GM12891 (cell line): ENCODE results near the gene NRXN2.

Experiments
- POLR2A ChIP-seq: IDR thresholded peaks from 2 replicates; pipeline ENCODE4 v1.6.1; 2011; ENCODE audit warnings: low read depth, low read length, control low read depth
- POLR2AphosphoS5 ChIP-seq: IDR thresholded peaks from 2 replicates; pipeline ENCODE4 v1.6.1; 2011; ENCODE audit warnings: low read depth, low read length, control low read depth
- TAF1 ChIP-seq: IDR thresholded peaks from 2 replicates; pipeline ENCODE4 v1.6.1; 2011; ENCODE audit warnings: low read depth, low read length, control low read depth

DNA sequence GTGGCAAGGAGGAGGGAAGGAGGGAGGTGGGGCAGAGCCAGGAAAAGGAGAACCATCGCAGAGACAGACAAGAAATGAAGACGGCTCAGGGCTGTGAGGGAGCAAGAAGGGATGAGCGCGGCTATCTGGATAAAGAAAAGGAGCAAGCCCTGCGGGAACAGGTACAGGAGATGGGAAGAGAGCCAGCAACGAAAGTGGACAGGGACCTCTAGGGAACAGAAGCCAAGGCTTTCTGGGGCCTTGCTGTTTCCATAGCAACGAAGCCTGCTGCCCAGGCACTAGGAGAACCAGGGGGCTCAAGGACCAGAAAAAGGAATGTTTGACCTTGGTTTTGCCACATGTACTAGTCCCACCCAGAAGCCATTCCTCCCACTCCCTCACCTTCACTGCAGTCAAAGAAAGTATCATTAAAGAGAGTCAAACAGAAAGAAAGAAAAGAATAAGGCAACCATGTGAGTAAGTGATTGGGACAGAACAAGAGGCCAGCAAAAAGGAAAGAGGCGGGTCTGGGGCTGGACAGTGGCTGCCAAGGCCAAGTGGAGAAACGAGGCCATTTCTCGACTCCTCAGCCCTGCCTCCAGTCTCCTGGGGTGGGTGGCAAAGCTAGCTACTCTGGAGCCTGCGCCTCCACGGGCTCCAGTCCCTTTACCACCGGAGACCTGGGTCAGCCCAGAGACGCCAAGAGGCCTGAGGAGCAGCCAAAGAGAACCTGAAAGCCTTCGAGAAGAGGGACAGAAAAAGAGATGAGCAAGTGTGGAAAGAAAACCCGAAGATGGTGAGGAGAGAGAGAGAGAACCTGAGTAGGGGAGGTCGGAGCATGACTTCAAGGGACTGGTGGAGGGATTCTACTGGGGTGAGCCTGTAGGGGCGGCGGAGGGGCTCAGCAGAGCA, 35.1 kb downstream of the NRXN2 start:
- TF ChIP-seq POLR2A (no peak), POLR2AphosphoS5 (no peak), TAF1 (no peak)
